Measurements from ENCODE around the gene NOS1AP.

- no peak for TF ChIP-seq CTCF (IDR thresholded peaks at IDR 0.05)
- TF ChIP-seq POLR2A (IDR thresholded peaks at IDR 0.05), result no peak
- no peak for TF ChIP-seq EP300 (IDR thresholded peaks at IDR 0.05)
- no peak for TF ChIP-seq POLR2AphosphoS5 (IDR thresholded peaks at IDR 0.05)
These were observed 265.6 kb downstream of the NOS1AP start for GRCh38 chr1:162335126-162335525.

Data from stomach (tissue), 4 donors.